Nephron progenitor cell (in vitro differentiated cells): ENCODE data around the gene ZFYVE9.

Experiments used
- DNase-seq: peaks from one replicate; pipeline ENCODE4 v3.0.0; 2021
- H3K27ac Mint-ChIP-seq: 2 replicates; pipeline ENCODE4 v1.8.0; 2021; ENCODE audit warnings: mild to moderate bottlenecking, moderate library complexity, mixed read lengths
- H3K27me3 Mint-ChIP-seq: 2 replicates; pipeline ENCODE4 v1.8.0; 2021; ENCODE audit warnings: mild to moderate bottlenecking, low read depth, mixed read lengths; ENCODE audit not compliant: poor library complexity
- H3K36me3 Mint-ChIP-seq: 2 replicates; pipeline ENCODE4 v1.8.0; 2021; ENCODE audit warnings: low read depth, mixed read lengths
- H3K4me1 Mint-ChIP-seq: 2 replicates; pipeline ENCODE4 v1.8.0; 2021; ENCODE audit warnings: mixed read lengths
- H3K4me3 Mint-ChIP-seq: 2 replicates; pipeline ENCODE4 v1.8.0; 2021; ENCODE audit warnings: mild to moderate bottlenecking, moderate library complexity, mixed read lengths
- H3K9me3 Mint-ChIP-seq: 2 replicates; pipeline ENCODE4 v1.8.0; 2021; ENCODE audit warnings: mild to moderate bottlenecking, moderate library complexity, mixed read lengths
- CTCF ChIP-seq: fragments of 200-600 bp; sonication (generic); IDR thresholded peaks from 2 replicates; pipeline ENCODE4 v1.5.0; 2021; ENCODE audit warnings: antibody characterized with exemption

The ZFYVE9 gene

GRCh38 chr1:52323731-52324130, 181.8 kb downstream of the ZFYVE9 start:
- H3K27ac Mint-ChIP-seq, result no peak overlapping the region
- no peaks in the 10 kb centered on the region for H3K4me1 Mint-ChIP-seq
- peaks cover 45% of the 10 kb centered on the region for H3K36me3 Mint-ChIP-seq
- no peaks in the 10 kb centered on the region for H3K9me3 Mint-ChIP-seq
- no peaks in the 10 kb centered on the region for H3K27me3 Mint-ChIP-seq
- TF ChIP-seq CTCF, result no peak
- no peak overlapping the region for H3K4me3 Mint-ChIP-seq
- no peak for DNase-seq

- peaks cover 45% of the 10 kb centered on the region for H3K36me3 Mint-ChIP-seq
- no peaks in the 10 kb centered on the region for H3K27me3 Mint-ChIP-seq
- no peaks in the 10 kb centered on the region for H3K4me1 Mint-ChIP-seq
- no peak for TF ChIP-seq CTCF
- no peak overlapping the region for H3K4me3 Mint-ChIP-seq
- no peaks in the 10 kb centered on the region for H3K9me3 Mint-ChIP-seq
- H3K27ac Mint-ChIP-seq, result peak overlapping the region; percentile 77
- DNase-seq, result no peak
Measured at GRCh38 chr1:52325786-52326185, 183.9 kb downstream of the ZFYVE9 start.

GRCh38 chr1:52328615-52329014, 186.7 kb downstream of the ZFYVE9 start:
- no peak overlapping the region for H3K27ac Mint-ChIP-seq
- H3K9me3 Mint-ChIP-seq, result no peaks in the 10 kb centered on the region
- no peaks in the 10 kb centered on the region for H3K4me1 Mint-ChIP-seq
- peaks cover 31% of the 10 kb centered on the region for H3K36me3 Mint-ChIP-seq
- no peaks in the 10 kb centered on the region for H3K27me3 Mint-ChIP-seq
- H3K4me3 Mint-ChIP-seq, result no peak overlapping the region
- no peak for DNase-seq
- no peak for TF ChIP-seq CTCF

GRCh38 chr1:52332411-52332810, 190.5 kb downstream of the ZFYVE9 start:
- TF ChIP-seq CTCF, result no peak
- H3K4me3 Mint-ChIP-seq, result no peak overlapping the region
- peaks cover 26% of the 10 kb centered on the region for H3K36me3 Mint-ChIP-seq
- H3K4me1 Mint-ChIP-seq, result no peaks in the 10 kb centered on the region
- no peak for DNase-seq
- H3K27me3 Mint-ChIP-seq, result no peaks in the 10 kb centered on the region
- no peak overlapping the region for H3K27ac Mint-ChIP-seq
- no peaks in the 10 kb centered on the region for H3K9me3 Mint-ChIP-seq

GRCh38 chr1:52334906-52335528, 193.1 kb downstream of the ZFYVE9 start:
- H3K27me3 Mint-ChIP-seq, result no peaks in the 10 kb centered on the region
- no peaks in the 10 kb centered on the region for H3K4me1 Mint-ChIP-seq
- TF ChIP-seq CTCF, result no peak
- no peak overlapping the region for H3K27ac Mint-ChIP-seq
- peaks cover 43% of the 10 kb centered on the region for H3K36me3 Mint-ChIP-seq
- H3K9me3 Mint-ChIP-seq, result no peaks in the 10 kb centered on the region
- DNase-seq, result no peak
- no peak overlapping the region for H3K4me3 Mint-ChIP-seq

GRCh38 chr1:52337439-52337838, 195.6 kb downstream of the ZFYVE9 start:
- no peak for TF ChIP-seq CTCF
- Mint-ChIP-seq H3K4me1 (no peaks in the 10 kb centered on the region), H3K9me3 (no peaks in the 10 kb centered on the region), H3K36me3 (peaks cover 48% of the 10 kb centered on the region), H3K27ac (no peak overlapping the region), H3K27me3 (no peaks in the 10 kb centered on the region), H3K4me3 (no peak overlapping the region)
- DNase-seq, result no peak
